Progenitor cell of endocrine pancreas (in vitro differentiated cells): ENCODE results near the gene COP1. TPM values are rescaled to one million over a fixed set of nuclear protein-coding genes. Genes with fewer than 3 reads are reported as not detected.

Source experiments
- DNase-seq: peaks from one replicate; pipeline ENCODE4 v3.0.0; 2021; ENCODE audit warnings: low spot score; ENCODE audit not compliant: unreplicated experiment
- H3K27ac Mint-ChIP-seq: 2 replicates; pipeline ENCODE4 v1.8.0; 2021; ENCODE audit warnings: mild to moderate bottlenecking, moderate library complexity, mixed read lengths
- H3K27me3 Mint-ChIP-seq: 2 replicates; pipeline ENCODE4 v1.8.0; 2021; ENCODE audit warnings: mixed read lengths
- H3K36me3 Mint-ChIP-seq: 2 replicates; pipeline ENCODE4 v1.8.0; 2022; ENCODE audit warnings: mixed read lengths; ENCODE audit not compliant: insufficient read depth
- H3K4me1 Mint-ChIP-seq: 2 replicates; pipeline ENCODE4 v1.8.0; 2021; ENCODE audit warnings: low read depth, mixed read lengths
- H3K4me3 Mint-ChIP-seq: 2 replicates; pipeline ENCODE4 v1.8.0; 2021; ENCODE audit warnings: low read depth, mild to moderate bottlenecking, moderate library complexity, mixed read lengths
- H3K9me3 Mint-ChIP-seq: 2 replicates; pipeline ENCODE4 v1.8.0; 2021; ENCODE audit warnings: low read depth, mixed read lengths
- total RNA-seq: library from RNA; stranded (reverse); gene quantifications from 2 replicates; pipeline ENCODE4 v1.2.1, GENCODE V29; 2021
- TF ChIP-seq, protein P1 (sequence below): fragments of 200-600 bp; sonication (generic); IDR thresholded peaks from one replicate; pipeline ENCODE4 v1.5.0; 2021; ENCODE audit warnings: antibody characterized with exemption, mild to moderate bottlenecking; ENCODE audit not compliant: unreplicated experiment

Gene COP1
- total RNA-seq, 1 donor from 2014 or later: 58.1 TPM

GRCh38 chr1:175895966-175896365 is 311.1 kb downstream of the COP1 start:
- H3K4me3 Mint-ChIP-seq: no peak overlapping the region
- H3K27me3 Mint-ChIP-seq: no peaks in the 10 kb centered on the region
- no peaks in the 10 kb centered on the region for H3K9me3 Mint-ChIP-seq
- DNase-seq: no peak
- no peak overlapping the region for H3K27ac Mint-ChIP-seq
- H3K36me3 Mint-ChIP-seq: peaks cover 8% of the 10 kb centered on the region
- TF ChIP-seq, protein P1, sequence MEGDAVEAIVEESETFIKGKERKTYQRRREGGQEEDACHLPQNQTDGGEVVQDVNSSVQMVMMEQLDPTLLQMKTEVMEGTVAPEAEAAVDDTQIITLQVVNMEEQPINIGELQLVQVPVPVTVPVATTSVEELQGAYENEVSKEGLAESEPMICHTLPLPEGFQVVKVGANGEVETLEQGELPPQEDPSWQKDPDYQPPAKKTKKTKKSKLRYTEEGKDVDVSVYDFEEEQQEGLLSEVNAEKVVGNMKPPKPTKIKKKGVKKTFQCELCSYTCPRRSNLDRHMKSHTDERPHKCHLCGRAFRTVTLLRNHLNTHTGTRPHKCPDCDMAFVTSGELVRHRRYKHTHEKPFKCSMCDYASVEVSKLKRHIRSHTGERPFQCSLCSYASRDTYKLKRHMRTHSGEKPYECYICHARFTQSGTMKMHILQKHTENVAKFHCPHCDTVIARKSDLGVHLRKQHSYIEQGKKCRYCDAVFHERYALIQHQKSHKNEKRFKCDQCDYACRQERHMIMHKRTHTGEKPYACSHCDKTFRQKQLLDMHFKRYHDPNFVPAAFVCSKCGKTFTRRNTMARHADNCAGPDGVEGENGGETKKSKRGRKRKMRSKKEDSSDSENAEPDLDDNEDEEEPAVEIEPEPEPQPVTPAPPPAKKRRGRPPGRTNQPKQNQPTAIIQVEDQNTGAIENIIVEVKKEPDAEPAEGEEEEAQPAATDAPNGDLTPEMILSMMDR: no peak
- H3K4me1 Mint-ChIP-seq: no peaks in the 10 kb centered on the region
